ENCODE data around the gene EHMT1.

Gene EHMT1

GRCh38 chr9:137785704-137786161 is 166.9 kb downstream of the EHMT1 start:
- Histone ChIP-seq H3K4me2 (ENCODE audit: low read depth, low read length) (no peak overlapping the region), H3K4me3 (ENCODE audit: low read length) (no peak overlapping the region), H4K20me1 (ENCODE audit: insufficient read depth, low read length) (no peaks in the 10 kb centered on the region), H3K9me2 (replicated peaks; ENCODE audit: insufficient read depth, low read length) (no peaks in the 10 kb centered on the region), H3K27ac (ENCODE audit: low read length) (no peak overlapping the region), H2AFZ (ENCODE audit: low read length) (no peak overlapping the region), H3K9ac (ENCODE audit: low read length) (no peak overlapping the region), H3K36me3 (replicated peaks; ENCODE audit: insufficient read depth, low read length) (no peaks in the 10 kb centered on the region; the same call in 1 of the 2 replicates), H3K4me1 (ENCODE audit: low read length) (no peaks in the 10 kb centered on the region), H3K27me3 (replicated peaks; ENCODE audit: insufficient read depth, low read length) (no peaks in the 10 kb centered on the region), H3K9me3 (replicated peaks; ENCODE audit: insufficient read depth, low read length) (no peaks in the 10 kb centered on the region), H3K79me2 (ENCODE audit: low read length) (peaks cover 5% of the 10 kb centered on the region; the same call in 1 of the 2 replicates), H3F3A (ENCODE audit: insufficient read depth, low read length) (no peaks in the 10 kb centered on the region)
- no peak for TF ChIP-seq EZH2phosphoT487 (IDR thresholded peaks at IDR 0.05; ENCODE audit: low read length)
- DNase-seq, result no peak

- no peaks in the 10 kb centered on the region for H4K20me1 ChIP-seq (ENCODE audit: insufficient read depth, low read length)
Observed at GRCh38 chr9:137786511-137786920, 167.7 kb downstream of the EHMT1 start.

DNA sequence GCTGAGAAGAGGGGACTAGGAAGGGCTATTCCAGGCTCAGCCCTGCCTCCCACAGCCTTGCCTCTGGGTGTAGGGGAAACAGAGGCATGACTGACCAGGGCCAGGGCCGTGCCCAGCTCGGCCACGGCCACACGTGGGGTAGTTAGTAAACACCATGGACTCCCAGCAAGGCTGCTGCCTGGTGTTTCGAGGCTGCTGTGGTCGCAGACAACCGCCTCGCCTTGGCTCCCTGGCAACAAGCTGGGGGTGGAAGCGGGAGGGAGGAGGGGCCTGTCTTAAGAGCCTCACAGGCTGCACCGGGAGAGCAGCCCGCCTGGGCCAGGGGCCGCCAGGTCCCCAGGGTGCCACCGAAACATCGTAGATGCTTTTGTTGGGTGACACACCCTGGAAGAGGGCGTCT is 168.6 kb downstream of the EHMT1 start:
- Histone ChIP-seq H3K79me2 (ENCODE audit: low read length) (peaks cover 5% of the 10 kb centered on the region; the same call in 1 of the 2 replicates), H3K9me3 (replicated peaks; ENCODE audit: insufficient read depth, low read length) (no peaks in the 10 kb centered on the region), H3K9me2 (replicated peaks; ENCODE audit: insufficient read depth, low read length) (no peaks in the 10 kb centered on the region), H3K4me3 (ENCODE audit: low read length) (no peak overlapping the region), H3K4me2 (ENCODE audit: low read depth, low read length) (no peak overlapping the region), H3K36me3 (replicated peaks; ENCODE audit: insufficient read depth, low read length) (0 out of 2 replicates have a peak, but pooled peaks cover 3% of the 10 kb centered on the region), H3F3A (ENCODE audit: insufficient read depth, low read length) (no peaks in the 10 kb centered on the region), H3K4me1 (ENCODE audit: low read length) (no peaks in the 10 kb centered on the region), H2AFZ (ENCODE audit: low read length) (no peak overlapping the region), H3K27me3 (replicated peaks; ENCODE audit: insufficient read depth, low read length) (no peaks in the 10 kb centered on the region), H3K27ac (ENCODE audit: low read length) (no peak overlapping the region), H3K9ac (ENCODE audit: low read length) (no peak overlapping the region), H4K20me1 (ENCODE audit: insufficient read depth, low read length) (no peaks in the 10 kb centered on the region)
- TF ChIP-seq EZH2phosphoT487 (IDR thresholded peaks at IDR 0.05; ENCODE audit: low read length) (no peak), EZH2 (optimal IDR thresholded peaks at IDR 0.05; ENCODE audit: low read depth, low read length) (no peak)
- TF ChIP-seq, protein P1, sequence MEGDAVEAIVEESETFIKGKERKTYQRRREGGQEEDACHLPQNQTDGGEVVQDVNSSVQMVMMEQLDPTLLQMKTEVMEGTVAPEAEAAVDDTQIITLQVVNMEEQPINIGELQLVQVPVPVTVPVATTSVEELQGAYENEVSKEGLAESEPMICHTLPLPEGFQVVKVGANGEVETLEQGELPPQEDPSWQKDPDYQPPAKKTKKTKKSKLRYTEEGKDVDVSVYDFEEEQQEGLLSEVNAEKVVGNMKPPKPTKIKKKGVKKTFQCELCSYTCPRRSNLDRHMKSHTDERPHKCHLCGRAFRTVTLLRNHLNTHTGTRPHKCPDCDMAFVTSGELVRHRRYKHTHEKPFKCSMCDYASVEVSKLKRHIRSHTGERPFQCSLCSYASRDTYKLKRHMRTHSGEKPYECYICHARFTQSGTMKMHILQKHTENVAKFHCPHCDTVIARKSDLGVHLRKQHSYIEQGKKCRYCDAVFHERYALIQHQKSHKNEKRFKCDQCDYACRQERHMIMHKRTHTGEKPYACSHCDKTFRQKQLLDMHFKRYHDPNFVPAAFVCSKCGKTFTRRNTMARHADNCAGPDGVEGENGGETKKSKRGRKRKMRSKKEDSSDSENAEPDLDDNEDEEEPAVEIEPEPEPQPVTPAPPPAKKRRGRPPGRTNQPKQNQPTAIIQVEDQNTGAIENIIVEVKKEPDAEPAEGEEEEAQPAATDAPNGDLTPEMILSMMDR (IDR thresholded peaks at IDR 0.05; ENCODE audit: low read length), result no peak
- no peak for DNase-seq

More at GRCh38 chr9:137786511-137786920, 167.7 kb downstream of the EHMT1 start:
- no peaks in the 10 kb centered on the region for H3K27me3 ChIP-seq (replicated peaks; ENCODE audit: insufficient read depth, low read length)
- no peak overlapping the region for H3K9ac ChIP-seq (ENCODE audit: low read length)
- H2AFZ ChIP-seq (ENCODE audit: low read length), result no peak overlapping the region
- no peak overlapping the region for H3K4me2 ChIP-seq (ENCODE audit: low read depth, low read length)
- peaks cover 5% of the 10 kb centered on the region; the same call in 1 of the 2 replicates for H3K79me2 ChIP-seq (ENCODE audit: low read length)
- no peaks in the 10 kb centered on the region for H3F3A ChIP-seq (ENCODE audit: insufficient read depth, low read length)
- H3K4me3 ChIP-seq (ENCODE audit: low read length), result no peak overlapping the region
- no peaks in the 10 kb centered on the region for H3K9me3 ChIP-seq (replicated peaks; ENCODE audit: insufficient read depth, low read length)
- H3K4me1 ChIP-seq (ENCODE audit: low read length), result no peaks in the 10 kb centered on the region
- DNase-seq, result no peak
- H3K36me3 ChIP-seq (replicated peaks; ENCODE audit: insufficient read depth, low read length), result no peaks in the 10 kb centered on the region; the same call in 1 of the 2 replicates
- no peak for TF ChIP-seq EZH2 (optimal IDR thresholded peaks at IDR 0.05; ENCODE audit: low read depth, low read length)
- TF ChIP-seq, protein P1 (IDR thresholded peaks at IDR 0.05; ENCODE audit: low read length), result no peak
- no peak overlapping the region for H3K27ac ChIP-seq (ENCODE audit: low read length)
- no peaks in the 10 kb centered on the region for H3K9me2 ChIP-seq (replicated peaks; ENCODE audit: insufficient read depth, low read length)

DNA sequence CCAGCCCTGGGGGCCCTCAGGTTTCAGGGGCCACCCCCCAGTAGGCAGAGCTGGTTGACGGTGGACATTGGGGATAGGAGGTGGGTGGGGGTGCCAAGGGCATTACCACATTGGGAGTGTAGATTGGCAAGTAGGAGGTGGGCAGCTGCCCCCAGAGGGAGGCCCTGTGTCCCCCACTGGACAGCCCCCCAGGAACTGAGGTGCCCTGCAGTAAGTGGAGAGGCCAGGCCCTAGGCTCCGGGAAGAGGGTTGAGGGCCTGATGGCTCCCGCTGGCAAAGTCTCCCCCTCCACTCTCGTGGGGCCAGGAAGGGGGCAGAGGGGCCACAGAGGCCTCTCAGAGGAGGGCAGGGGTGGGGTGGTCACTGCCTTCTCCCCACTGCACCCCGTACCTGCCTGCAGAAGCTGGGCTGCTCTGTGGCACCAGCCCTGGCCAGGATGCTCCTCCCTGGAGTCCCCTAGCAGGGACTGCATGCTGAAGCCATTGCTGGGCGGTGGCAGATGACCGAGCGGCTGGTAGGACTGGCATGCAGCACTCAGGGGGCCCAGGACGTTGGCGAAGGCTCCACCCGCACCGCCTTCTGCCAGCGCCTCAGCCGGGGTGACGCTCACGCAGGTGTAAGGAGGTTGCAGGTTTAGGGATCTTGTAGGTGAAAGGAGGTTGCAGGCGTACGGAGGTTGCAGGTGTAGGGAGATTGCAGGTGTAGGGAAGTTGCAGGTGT is 169.1 kb downstream of the EHMT1 start:
- Histone ChIP-seq H3K27ac (ENCODE audit: low read length) (no peak overlapping the region), H2AFZ (ENCODE audit: low read length) (no peak overlapping the region), H3K4me2 (ENCODE audit: low read depth, low read length) (no peak overlapping the region), H3K9me3 (replicated peaks; ENCODE audit: insufficient read depth, low read length) (no peaks in the 10 kb centered on the region), H3F3A (ENCODE audit: insufficient read depth, low read length) (no peaks in the 10 kb centered on the region), H3K4me1 (ENCODE audit: low read length) (no peaks in the 10 kb centered on the region), H3K27me3 (replicated peaks; ENCODE audit: insufficient read depth, low read length) (no peaks in the 10 kb centered on the region), H3K36me3 (replicated peaks; ENCODE audit: insufficient read depth, low read length) (0 out of 2 replicates have a peak, but pooled peaks cover 3% of the 10 kb centered on the region), H3K9ac (ENCODE audit: low read length) (no peak overlapping the region), H4K20me1 (ENCODE audit: insufficient read depth, low read length) (no peaks in the 10 kb centered on the region), H3K4me3 (ENCODE audit: low read length) (no peak overlapping the region), H3K9me2 (replicated peaks; ENCODE audit: insufficient read depth, low read length) (no peaks in the 10 kb centered on the region), H3K79me2 (ENCODE audit: low read length) (peaks cover 5% of the 10 kb centered on the region; the same call in 1 of the 2 replicates)
- no peak for DNase-seq
- TF ChIP-seq EZH2 (optimal IDR thresholded peaks at IDR 0.05; ENCODE audit: low read depth, low read length) (no peak), EZH2phosphoT487 (IDR thresholded peaks at IDR 0.05; ENCODE audit: low read length) (no peak)
- TF ChIP-seq, protein P1 (IDR thresholded peaks at IDR 0.05; ENCODE audit: low read length), result no peak

Data from MM.1S (cell line).